GM06990 (cell line): Measurements from ENCODE around the gene PARVB.

Experiments
- DNase-seq: peaks from one replicate; pipeline ENCODE4 v3.0.0-alpha.2; 2011; ENCODE audit not compliant: insufficient read length; ENCODE audit errors: extremely low read depth
- H3K27me3 ChIP-seq: replicated peaks from 2 replicates; pipeline ENCODE4 v1.6.0; 2011; ENCODE audit warnings: low read length; ENCODE audit not compliant: control insufficient read depth, insufficient read depth
- H3K36me3 ChIP-seq: 2 replicates; pipeline ENCODE4 v1.5.1; 2011; ENCODE audit warnings: low read length; ENCODE audit not compliant: control insufficient read depth, insufficient read depth
- H3K4me3 ChIP-seq: replicated peaks from 2 replicates; pipeline ENCODE4 v1.5.1; 2011; ENCODE audit warnings: low read depth, mild to moderate bottlenecking, control low read depth, low read length
- CTCF ChIP-seq: IDR thresholded peaks from 2 replicates; pipeline ENCODE4 v1.5.1; 2011; ENCODE audit warnings: low read length, control low read depth, mild to moderate bottlenecking, inconsistent platforms; ENCODE audit not compliant: insufficient read depth, poor library complexity, severe bottlenecking

Gene PARVB

GRCh38 chr22:43998679-43999264, 25.3 kb upstream of the PARVB start:
- no peak for DNase-seq
- Histone ChIP-seq H3K27me3 (no peaks in the 10 kb centered on the region), H3K36me3 (peaks cover 7% of the 10 kb centered on the region), H3K4me3 (no peak overlapping the region)
- no peak for TF ChIP-seq CTCF

GRCh38 chr22:43999378-43999777, 24.7 kb upstream of the PARVB start:
- no peak for DNase-seq
- no peaks in the 10 kb centered on the region for H3K27me3 ChIP-seq
- peaks cover 5% of the 10 kb centered on the region for H3K36me3 ChIP-seq
- no peak overlapping the region for H3K4me3 ChIP-seq
- no peak for TF ChIP-seq CTCF

- TF ChIP-seq CTCF, result no peak
- DNase-seq, result no peak
- no peaks in the 10 kb centered on the region for H3K27me3 ChIP-seq
- H3K4me3 ChIP-seq, result no peak overlapping the region
- peaks cover 5% of the 10 kb centered on the region for H3K36me3 ChIP-seq
Observed at GRCh38 chr22:44000123-44000522, 24.0 kb upstream of the PARVB start.

GRCh38 chr22:44001521-44001920, 22.6 kb upstream of the PARVB start:
- no peak overlapping the region for H3K4me3 ChIP-seq
- DNase-seq, result no peak
- H3K36me3 ChIP-seq, result peaks cover 5% of the 10 kb centered on the region
- TF ChIP-seq CTCF, result no peak
- no peaks in the 10 kb centered on the region for H3K27me3 ChIP-seq

GRCh38 chr22:44002324-44002723, 21.8 kb upstream of the PARVB start:
- no peak for TF ChIP-seq CTCF
- Histone ChIP-seq H3K36me3 (peaks cover 3% of the 10 kb centered on the region), H3K4me3 (no peak overlapping the region), H3K27me3 (no peaks in the 10 kb centered on the region)
- DNase-seq, result no peak

GRCh38 chr22:44002997-44003396, 21.1 kb upstream of the PARVB start:
- H3K4me3 ChIP-seq, result no peak overlapping the region
- DNase-seq, result no peak
- TF ChIP-seq CTCF, result no peak
- no peaks in the 10 kb centered on the region for H3K27me3 ChIP-seq
- H3K36me3 ChIP-seq, result peaks cover 3% of the 10 kb centered on the region
